RWPE1 (cell line): ENCODE data around the gene OR51L1.

ENCODE experiments used
- CTCF ChIA-PET: fragments of 350-600 bp; sonication (Branson Sonifier 250); formaldehyde crosslinking; extraction: SDS; loops from one replicate; lab custom pipeline; 2021; lab: Yijun Ruan, JAX
- POLR2A ChIA-PET: fragments of 400-600 bp; formaldehyde crosslinking; extraction: SDS; loops from one replicate; lab custom pipeline; 2020; ENCODE audit warnings: antibody characterized with exemption; ENCODE audit not compliant: low non-redundant PET; lab: Yijun Ruan, JAX
- DNase-seq: peaks from one replicate; pipeline ENCODE4 v3.0.0; 2012; ENCODE audit warnings: low spot score
- H3K27ac ChIP-seq: fragments of 450-650 bp; 2 replicates; pipeline ENCODE4 v1.5.1; 2017
- CTCF ChIP-seq: fragments of 450-650 bp; conservative IDR thresholded peaks from 2 replicates; pipeline ENCODE4 v1.5.1; 2017; ENCODE audit warnings: low read depth, mild to moderate bottlenecking

The OR51L1 gene

GRCh38 chr11:5040876-5041275, 46.2 kb downstream of the OR51L1 start:
- H3K27ac ChIP-seq = no peak overlapping the region
- CTCF ChIA-PET = interaction anchor here (0.7 kb wide), 1 partner anchor 1275 kb away, joined by 3 read pairs; no protein-coding TSS in a partner anchor
- no peak for TF ChIP-seq CTCF
- POLR2A ChIA-PET = no interaction called here
- no peak for DNase-seq

GRCh38 chr11:5042091-5042490, 47.4 kb downstream of the OR51L1 start:
- CTCF ChIA-PET = no interaction called here

GRCh38 chr11:5043380-5043779, 48.7 kb downstream of the OR51L1 start:
- no peak for TF ChIP-seq CTCF
- POLR2A ChIA-PET = no interaction called here
- DNase-seq = no peak
- no peak overlapping the region for H3K27ac ChIP-seq
- CTCF ChIA-PET = no interaction called here

More at GRCh38 chr11:5042091-5042490, 47.4 kb downstream of the OR51L1 start:
- POLR2A ChIA-PET = no interaction called here
- H3K27ac ChIP-seq = no peak overlapping the region
- DNase-seq = no peak
- no peak for TF ChIP-seq CTCF

- no peak within 1 kb of the TSS for H3K27ac ChIP-seq
- no peak for DNase-seq
- no peak for TF ChIP-seq CTCF
- ChIA-PET CTCF (no interaction called here), POLR2A (no interaction called here)
These were observed 51.6 kb downstream of the OR51L1 start, which contains the start of gene OR52J3 for GRCh38 chr11:5046226-5046625. TSS of gene OR52J3 (plus strand) at chr11:5046526. CDS start at chr11:5046526, 0 bp downstream.

- CTCF ChIA-PET = no interaction called here
- no peak for TF ChIP-seq CTCF
- H3K27ac ChIP-seq = no peak overlapping the region
- POLR2A ChIA-PET = no interaction called here
- DNase-seq = no peak
These were observed 52.2 kb downstream of the OR51L1 start for GRCh38 chr11:5046754-5047330.
